B cell (primary cell): Measurements from ENCODE around the gene GPR143. TPM values are rescaled to one million over a fixed set of nuclear protein-coding genes. Genes with fewer than 3 reads are reported as not detected.
"Not testable (repeated sequence)": the region's sequence is repeated elsewhere in the genome, so short reads cannot be mapped to it uniquely, and the experiment has no call there.

ENCODE experiments used
- ATAC-seq: fragments of 200-7000 bp; cut with Tn5 transposase; one replicate; pipeline ENCODE4 v1.10.0; 2021; ENCODE audit warnings: low read depth, mild to moderate bottlenecking, moderate number of reproducible peaks, moderate library complexity
- CTCF ChIA-PET: fragments of 350-600 bp; sonication (Branson Sonifier 250); formaldehyde crosslinking; loops from one replicate; lab custom pipeline; 2021; ENCODE audit warnings: antibody characterized with exemption, inconsistent platforms; lab: Charles Lee
- POLR2A ChIA-PET: fragments of 350-600 bp; sonication (Branson Sonifier 250); formaldehyde crosslinking; loops from one replicate; lab custom pipeline; 2021; ENCODE audit warnings: antibody characterized with exemption; lab: Charles Lee
- DNase-seq: peaks from one replicate; pipeline ENCODE4 v3.0.0; 2013
- H2AFZ ChIP-seq: 2 replicates; pipeline ENCODE4 v1.6.1; 2012; ENCODE audit warnings: mild to moderate bottlenecking, low read depth, low read length; ENCODE audit not compliant: insufficient read depth, poor library complexity, severe bottlenecking
- H3K27ac ChIP-seq, 2 donors: 1 replicate in 1 of 2; 2 replicates in 1 of 2; pipeline ENCODE4 v1.5.1; 2012 to 2013; ENCODE audit warnings: low read length in 2 of 2, mild to moderate bottlenecking in 2 of 2, moderate library complexity in 1 of 2
- H3K27me3 ChIP-seq, 4 experiments: fragments of 200-600 bp in 1 of 4; sonication (generic) in 1 of 4; replicated peaks in 1 of 4; 1 replicate in 2 of 4; 2 replicates in 2 of 4; pipeline versions ENCODE4 v1.6.1 to v1.7.0; 2013 to 2016; ENCODE audit warnings: low read length in 3 of 4, mild to moderate bottlenecking in 2 of 4, mixed read lengths in 1 of 4, moderate library complexity in 1 of 4; ENCODE audit not compliant: insufficient read depth in 4 of 4, control insufficient read depth in 3 of 4; ENCODE audit errors: control extremely low read depth in 1 of 4
- H3K36me3 ChIP-seq, 2 experiments: replicated peaks in 1 of 2; 1 replicate in 1 of 2; 2 replicates in 1 of 2; pipeline versions ENCODE4 v1.6.1 to v1.7.1; 2013; ENCODE audit warnings: low read length in 1 of 2; ENCODE audit not compliant: insufficient read depth in 2 of 2, control insufficient read depth in 1 of 2; ENCODE audit errors: control extremely low read depth in 1 of 2, extremely low read depth in 1 of 2
- H3K4me1 ChIP-seq, 2 donors: fragments of 200-600 bp in 1 of 2; sonication (generic) in 1 of 2; 1 replicate in 1 of 2; 2 replicates in 1 of 2; pipeline versions ENCODE4 v1.5.1 to v1.6.1; 2013 to 2017; ENCODE audit warnings: low read length in 2 of 2; ENCODE audit not compliant: control insufficient read depth in 2 of 2, insufficient read depth in 2 of 2
- H3K4me2 ChIP-seq: replicated peaks from 2 replicates; pipeline ENCODE3; 2012; ENCODE audit warnings: mild to moderate bottlenecking, low read depth, low read length; ENCODE audit not compliant: poor library complexity, severe bottlenecking
- H3K4me3 ChIP-seq, 5 experiments: fragments of 200-600 bp in 1 of 5; sonication (generic) in 1 of 5; 1 replicate in 3 of 5; 2 replicates in 2 of 5; pipeline versions ENCODE4 v1.5.1 to v1.7.0; 2011 to 2016; ENCODE audit warnings: low read length in 4 of 5, mild to moderate bottlenecking in 4 of 5, low read depth in 2 of 5, control low read depth in 1 of 5, moderate library complexity in 1 of 5; ENCODE audit not compliant: insufficient read depth in 1 of 5; ENCODE audit errors: control extremely low read depth in 1 of 5, extremely low read depth in 1 of 5
- H3K79me2 ChIP-seq: fragments of 200-600 bp; sonication (generic); one replicate; pipeline ENCODE4 v1.6.0; 2016; ENCODE audit warnings: low read length; ENCODE audit not compliant: control insufficient read depth, insufficient read depth
- H3K9ac ChIP-seq: fragments of 200-600 bp; sonication (generic); 2 replicates; pipeline ENCODE4 v1.6.1; 2017; ENCODE audit warnings: mild to moderate bottlenecking, low read length, moderate library complexity
- H3K9me3 ChIP-seq, 3 donors: one replicate each; pipeline versions ENCODE4 v1.6.1 to v1.7.1; 2013; ENCODE audit warnings: low read length in 2 of 3; ENCODE audit not compliant: control insufficient read depth in 2 of 3, insufficient read depth in 1 of 3; ENCODE audit errors: control extremely low read depth in 1 of 3
- H4K20me1 ChIP-seq: 2 replicates; pipeline ENCODE4 v1.6.0; 2012; ENCODE audit warnings: mild to moderate bottlenecking, low read length; ENCODE audit not compliant: insufficient read depth, control insufficient read depth, poor library complexity, severe bottlenecking
- H3K27ac Mint-ChIP-seq: one replicate; pipeline ENCODE4 v1.8.0; 2021; ENCODE audit warnings: mixed read lengths
- H3K27me3 Mint-ChIP-seq: one replicate; pipeline ENCODE4 v1.8.0; 2021; ENCODE audit warnings: mixed read lengths
- H3K4me1 Mint-ChIP-seq: one replicate; pipeline ENCODE4 v1.8.0; 2021; ENCODE audit warnings: mixed read lengths
- H3K4me3 Mint-ChIP-seq: one replicate; pipeline ENCODE4 v1.8.0; 2021; ENCODE audit warnings: mixed read lengths
- H3K9me3 Mint-ChIP-seq: one replicate; pipeline ENCODE4 v1.8.0; 2022; ENCODE audit warnings: mixed read lengths; ENCODE audit not compliant: insufficient read depth
- CTCF ChIP-seq: fragments of 200-600 bp; IDR thresholded peaks from one replicate; pipeline ENCODE4 v1.8.0; 2022; ENCODE audit warnings: antibody characterized with exemption, mild to moderate bottlenecking
- EZH2 ChIP-seq: IDR thresholded peaks from 2 replicates; pipeline ENCODE4 v1.6.1; 2012; ENCODE audit warnings: borderline replicate concordance, low read depth, mild to moderate bottlenecking, moderate library complexity, low read length; ENCODE audit not compliant: insufficient read depth, poor library complexity, severe bottlenecking
- WGBS: methylation state at CpG from one replicate; pipeline ENCODE4 v1.1.5; 2013; ENCODE audit warnings: missing lambda C conversion rate; ENCODE audit not compliant: insufficient coverage; 5-methylcytosine and 5-hydroxymethylcytosine counted together
- intact Hi-C: fragments of 100-400 bp; cut with micrococcal nuclease; formaldehyde crosslinking; loops from one replicate; pipeline ENCODE4 v1.10.0; 2022
- polyA minus RNA-seq: library from RNA; depleted of rRNA, polyadenylated mRNA; stranded (reverse); fragments of >200 nt; gene quantifications from 2 replicates; pipeline ENCODE4 v1.2.3, GENCODE V29; 2012
- polyA plus RNA-seq: library from polyadenylated mRNA; depleted of rRNA; stranded (reverse); fragments of >200 nt; gene quantifications from 2 replicates; pipeline ENCODE4 v1.2.3, GENCODE V29; 2012
- total RNA-seq, 2 donors: library from RNA; stranded (reverse); fragments of 120-200 nt in 1 of 2; gene quantifications; 1 replicate in 1 of 2; 2 replicates in 1 of 2; pipeline versions ENCODE4 v1.2.3 to v1.2.4, GENCODE V29; 2013 to 2022

The GPR143 gene
- total RNA-seq = not detected in 2 replicates
- not detected for total RNA-seq (2013)
- polyA plus RNA-seq = not detected in 2 replicates
- not detected in 2 replicates for polyA minus RNA-seq

- H3K36me3 ChIP-seq = no peaks in the 10 kb centered on the region
- intact Hi-C loops = no loop called here
- no peak within 1 kb of the TSS for H3K4me2 ChIP-seq
- peaks cover 8% of the 10 kb centered on the region for H3K27me3 Mint-ChIP-seq
- no peak within 1 kb of the TSS for H3K27ac ChIP-seq
- no peak within 1 kb of the TSS for H3K4me3 ChIP-seq
- TF ChIP-seq EZH2 (no peak), CTCF (no peak)
- POLR2A ChIA-PET = no interaction called here
- H2AFZ ChIP-seq = no peak within 1 kb of the TSS
- H3K27ac Mint-ChIP-seq = no peak within 1 kb of the TSS
- no peaks in the 10 kb centered on the region for H3K4me1 ChIP-seq
- CTCF ChIA-PET = no interaction called here
- no peaks in the 10 kb centered on the region for H3K9me3 Mint-ChIP-seq
- no peaks in the 10 kb centered on the region for H3K9me3 ChIP-seq
- H3K4me1 Mint-ChIP-seq = no peaks in the 10 kb centered on the region
- no peaks in the 10 kb centered on the region for H3K79me2 ChIP-seq
- 13% methylated on average over 14 of the region's 26 CpGs for WGBS
- no peak within 1 kb of the TSS for H3K9ac ChIP-seq
- DNase-seq (no peak), ATAC-seq (no peak)
- H3K27me3 ChIP-seq = peaks cover 0 to 3% (median 0%) of the 10 kb centered on the region in 4 experiments
- no peak within 1 kb of the TSS for H3K4me3 Mint-ChIP-seq
- H4K20me1 ChIP-seq = no peaks in the 10 kb centered on the region
Observed at GRCh38 chrX:9765737-9766097, at the start of gene GPR143. Gene GPR143, minus strand, starts transcription at chrX:9765847. Its CDS starts 30 bp downstream, at chrX:9765817.

- POLR2A ChIA-PET, H3K27ac Mint-ChIP-seq, ATAC-seq, H3K27me3 ChIP-seq, H3K9ac ChIP-seq, H3K27ac ChIP-seq, H3K4me1 Mint-ChIP-seq, H3K27me3 Mint-ChIP-seq, H3K9me3 Mint-ChIP-seq, H3K4me1 ChIP-seq, H2AFZ ChIP-seq, H3K9me3 ChIP-seq, CTCF ChIA-PET, H3K4me3 ChIP-seq, H3K36me3 ChIP-seq, H3K4me3 Mint-ChIP-seq, H3K4me2 ChIP-seq, DNase-seq, H4K20me1 ChIP-seq, intact Hi-C loops, H3K79me2 ChIP-seq: not testable (repeated sequence)
- no CpG with 5 or more reads among the region's 3 CpGs for WGBS
Observed at GRCh38 chrX:9811086-9811485, 45.4 kb upstream of the GPR143 start.

- H2AFZ ChIP-seq, H3K36me3 ChIP-seq, H3K27me3 Mint-ChIP-seq, H3K79me2 ChIP-seq, intact Hi-C loops, H3K4me3 ChIP-seq, H3K4me3 Mint-ChIP-seq, H3K9me3 Mint-ChIP-seq, H3K9ac ChIP-seq, H3K9me3 ChIP-seq, H3K4me1 Mint-ChIP-seq, DNase-seq, H4K20me1 ChIP-seq, CTCF ChIA-PET, H3K4me2 ChIP-seq, H3K27ac Mint-ChIP-seq, POLR2A ChIA-PET, ATAC-seq, H3K4me1 ChIP-seq, H3K27me3 ChIP-seq, H3K27ac ChIP-seq: not testable (repeated sequence)
- no CpG with 5 or more reads among the region's 5 CpGs for WGBS
Observed at GRCh38 chrX:9809876-9810275, 44.2 kb upstream of the GPR143 start.
